Bronchus fibroblast of lung (primary cell): ENCODE measurements around the gene KRTAP13-2. TPM values are rescaled to one million over a fixed set of nuclear protein-coding genes. Genes with fewer than 3 reads are reported as not detected.

Experiments used
- total RNA-seq: library from RNA; depleted of rRNA; stranded (reverse); fragments of >200 nt; gene quantifications from 2 replicates; pipeline ENCODE4 v1.2.3, GENCODE V29; 2015

The KRTAP13-2 gene
- not detected in 2 replicates for total RNA-seq

GRCh38 chr21:30372139-30372770 lies at the start of gene KRTAP13-2:
Gene KRTAP13-2 (minus strand): TSS chr21:30372271. CDS start chr21:30372213, 58 bp downstream.

GRCh38 chr21:30395731-30396130 lies 23.7 kb upstream of the KRTAP13-2 start, which contains the start of gene KRTAP13-1:
Gene KRTAP13-1 (plus strand): TSS chr21:30396031. CDS start chr21:30396087, 56 bp downstream.

GRCh38 chr21:30348506-30348905 lies 23.6 kb downstream of the KRTAP13-2 start, which contains the start of gene KRTAP23-1:
Gene KRTAP23-1 (minus strand): TSS chr21:30348606. CDS start chr21:30348606, 0 bp downstream.

GRCh38 chr21:30337276-30337744 lies 34.8 kb downstream of the KRTAP13-2 start, which contains the start of gene KRTAP27-1:
Gene KRTAP27-1 (minus strand): TSS chr21:30337694. CDS start chr21:30337668, 26 bp downstream.

Other genes starting within 250 kb of the KRTAP13-2 start
- gene CLDN17, start 205.5 kb downstream of the KRTAP13-2 start, total RNA-seq = not detected in 2 replicates
- gene CLDN8, start 156.2 kb downstream of the KRTAP13-2 start, total RNA-seq = not detected in 2 replicates
- gene KRTAP24-1, start 89.3 kb downstream of the KRTAP13-2 start, total RNA-seq = not detected in 2 replicates
- gene KRTAP25-1, start 82.8 kb downstream of the KRTAP13-2 start, total RNA-seq = not detected in 2 replicates
- gene KRTAP26-1, start 52.0 kb downstream of the KRTAP13-2 start, total RNA-seq = not detected in 2 replicates
- gene KRTAP27-1, start 34.6 kb downstream of the KRTAP13-2 start, total RNA-seq = not detected in 2 replicates
- gene KRTAP23-1, start 23.7 kb downstream of the KRTAP13-2 start, total RNA-seq = not detected in 2 replicates
- not detected in 2 replicates for gene KRTAP13-1, start 23.8 kb upstream of the KRTAP13-2 start, total RNA-seq
- not detected in 2 replicates for gene KRTAP13-3, start 53.7 kb upstream of the KRTAP13-2 start, total RNA-seq
- not detected in 2 replicates for gene KRTAP13-4, start 57.9 kb upstream of the KRTAP13-2 start, total RNA-seq
- not detected in 2 replicates for gene KRTAP15-1, start 68.0 kb upstream of the KRTAP13-2 start, total RNA-seq
- not detected in 2 replicates for gene KRTAP19-1, start 108.1 kb upstream of the KRTAP13-2 start, total RNA-seq
- not detected in 2 replicates for gene KRTAP19-2, start 115.2 kb upstream of the KRTAP13-2 start, total RNA-seq
- not detected in 2 replicates for gene KRTAP19-3, start 119.7 kb upstream of the KRTAP13-2 start, total RNA-seq
- not detected in 2 replicates for gene KRTAP19-4, start 124.9 kb upstream of the KRTAP13-2 start, total RNA-seq
- not detected in 2 replicates for gene KRTAP19-5, start 129.9 kb upstream of the KRTAP13-2 start, total RNA-seq
- gene KRTAP19-6, start 169.6 kb upstream of the KRTAP13-2 start, total RNA-seq = not detected in 2 replicates
- not detected in 2 replicates for gene KRTAP19-7, start 189.0 kb upstream of the KRTAP13-2 start, total RNA-seq
- gene KRTAP22-2, start 218.1 kb upstream of the KRTAP13-2 start, total RNA-seq = not detected in 2 replicates
- gene KRTAP6-3, start 220.2 kb upstream of the KRTAP13-2 start, total RNA-seq = not detected in 2 replicates
- not detected in 2 replicates for gene KRTAP6-2, start 226.6 kb upstream of the KRTAP13-2 start, total RNA-seq
- gene KRTAP22-1, start 228.8 kb upstream of the KRTAP13-2 start, total RNA-seq = not detected in 2 replicates
- gene KRTAP6-1, start 241.7 kb upstream of the KRTAP13-2 start, total RNA-seq = not detected in 2 replicates
- gene KRTAP20-1, start 244.2 kb upstream of the KRTAP13-2 start, total RNA-seq = not detected in 2 replicates
- not detected in 2 replicates for gene KRTAP20-4, start 248.4 kb upstream of the KRTAP13-2 start, total RNA-seq